ENCODE results near the gene HCN2.

DNA sequence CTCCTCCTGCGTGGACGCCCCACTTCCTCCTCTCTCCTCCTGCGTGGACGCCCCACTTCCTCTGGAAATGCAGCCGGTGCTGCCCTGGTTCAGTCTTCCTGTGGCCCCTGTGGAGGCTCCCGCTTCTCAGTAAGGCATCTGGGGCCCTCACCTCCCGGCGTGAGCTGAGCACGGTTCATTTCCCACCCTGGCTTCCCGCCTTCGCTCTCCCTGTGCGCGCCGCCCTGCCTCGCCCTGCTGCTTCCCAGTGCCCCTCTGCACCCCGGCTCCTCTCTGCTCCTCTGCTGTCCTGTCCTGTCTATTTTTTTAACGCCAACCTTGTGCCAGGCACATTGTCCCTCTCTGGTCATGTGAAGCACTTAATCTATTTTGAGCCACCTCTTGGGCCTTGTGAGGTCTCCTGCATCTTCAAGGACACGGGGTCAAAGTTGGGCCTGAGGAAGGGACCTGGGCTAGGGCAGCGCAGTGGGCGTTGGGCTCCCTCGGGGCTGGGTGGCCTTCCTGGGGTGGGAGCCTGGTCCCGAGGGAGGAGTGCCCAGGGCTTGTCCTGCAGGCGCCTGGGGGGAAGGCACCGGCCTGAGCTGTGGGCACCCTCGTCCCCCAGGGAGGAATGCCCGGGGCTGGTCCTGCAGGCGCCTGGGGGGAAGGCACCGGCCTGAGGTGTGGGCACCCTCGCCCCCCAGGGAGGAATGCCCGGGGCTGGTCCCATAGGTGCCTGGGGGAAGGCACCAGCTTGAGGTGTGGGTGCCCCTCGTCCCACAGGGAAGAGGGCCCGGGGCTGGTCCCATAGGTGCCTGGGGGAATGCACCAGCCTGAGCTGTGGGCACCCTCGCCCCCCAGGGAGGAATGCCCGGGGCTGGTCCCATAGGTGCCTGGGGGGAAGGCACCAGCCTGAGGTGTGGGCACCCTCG is 13.0 kb downstream of the HCN2 start:
- no peak for TF ChIP-seq POLR2A (IDR thresholded peaks at IDR 0.05; ENCODE audit: low read length)
- no peak for TF ChIP-seq GATA1 (IDR thresholded peaks at IDR 0.05; ENCODE audit: low read depth, low read length)
